ENCODE results near the gene CD72.
A peak's percentile ranks its signal among the peaks of the same experiment; 100 is the strongest.
"Not testable (repeated sequence)": the region's sequence is repeated elsewhere in the genome, so short reads cannot be mapped to it uniquely, and the experiment has no call there.

Gene CD72

DNA sequence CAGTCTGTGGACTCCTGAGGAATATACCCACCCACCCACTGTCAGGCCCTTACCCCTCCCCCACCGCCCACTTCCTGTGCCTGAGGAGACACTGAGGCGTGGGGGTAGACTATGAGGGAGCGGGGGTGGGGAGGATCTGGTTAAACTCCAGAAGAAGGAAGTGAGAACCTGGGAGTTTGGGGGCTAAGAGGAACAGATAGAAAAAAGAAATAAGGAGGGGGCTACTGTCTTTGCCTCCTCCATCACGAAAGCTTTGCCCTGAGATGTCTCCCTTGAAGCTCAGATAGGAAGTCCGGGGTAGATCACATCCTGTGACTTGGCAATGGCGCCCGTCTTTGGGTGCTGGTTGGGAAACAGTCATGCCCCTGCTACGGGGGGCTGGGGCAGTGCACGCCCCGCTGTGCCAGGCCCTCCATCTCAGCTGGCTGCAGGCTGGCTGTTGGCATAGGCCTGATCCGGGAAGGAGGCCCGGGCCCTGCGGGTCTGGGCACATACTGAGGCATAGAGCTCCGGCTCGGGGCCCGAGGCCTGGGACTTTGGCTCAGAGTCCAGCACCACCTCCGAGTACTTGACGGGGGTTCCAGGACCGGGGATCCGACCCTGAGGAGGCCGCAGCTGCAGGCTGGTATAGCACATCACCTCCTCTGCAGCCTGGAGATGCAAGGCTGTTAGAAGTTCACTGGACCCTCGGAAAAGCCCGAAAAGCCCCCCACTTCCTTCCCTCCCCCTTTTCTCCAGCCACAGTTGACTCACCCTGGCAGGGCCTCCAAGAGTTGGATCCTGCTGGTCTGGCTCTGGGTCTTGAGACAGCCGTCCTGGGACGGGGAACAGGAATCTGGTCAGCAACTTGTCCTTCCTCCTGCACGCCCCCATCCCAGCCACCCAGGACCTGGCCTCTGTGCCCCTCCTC lies 31.5 kb upstream of the CD72 start:
- no peak for DNase-seq (ENCODE audit: low read depth)

DNA sequence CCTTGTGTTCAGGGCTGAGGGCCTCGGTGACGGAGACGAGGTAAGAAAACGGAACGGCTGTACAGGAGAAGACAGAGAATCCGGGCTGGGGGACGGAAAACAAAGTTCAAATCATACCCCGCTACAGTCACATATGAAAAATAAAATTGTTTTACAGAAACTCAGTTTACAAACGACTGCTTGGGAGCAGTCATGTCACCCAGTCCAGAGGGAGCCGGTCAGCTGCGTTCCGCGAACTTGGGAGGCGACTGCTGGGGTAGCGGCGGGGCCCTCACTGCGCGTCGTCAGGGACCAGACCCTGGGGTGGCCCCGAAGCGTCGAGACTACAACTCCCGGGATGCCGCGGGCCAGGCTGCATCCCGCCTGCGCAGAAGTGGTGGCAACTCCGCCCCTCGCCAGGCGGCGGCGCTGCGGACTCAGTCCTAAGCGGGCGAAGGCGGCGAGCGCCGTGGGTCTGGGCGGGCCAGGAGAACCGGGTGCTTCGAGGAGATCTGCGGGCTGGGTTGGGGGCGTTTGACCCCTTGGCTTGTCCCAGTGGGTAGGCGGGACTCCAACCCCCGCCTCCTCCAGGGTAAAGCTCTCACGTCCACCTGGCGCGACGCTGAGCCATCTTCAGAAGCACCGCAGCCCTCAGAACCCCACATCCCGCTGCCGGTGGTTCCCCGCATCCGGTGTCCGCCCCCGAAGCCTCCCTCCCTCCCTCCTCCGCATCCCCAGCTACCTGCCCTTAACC lies 28.5 kb upstream of the CD72 start:
- peak; percentile 34 for DNase-seq (ENCODE audit: low read depth)

GRCh38 chr9:35646153-35646532 lies 27.9 kb upstream of the CD72 start:
- DNase-seq (ENCODE audit: low read depth) = no peak

DNA sequence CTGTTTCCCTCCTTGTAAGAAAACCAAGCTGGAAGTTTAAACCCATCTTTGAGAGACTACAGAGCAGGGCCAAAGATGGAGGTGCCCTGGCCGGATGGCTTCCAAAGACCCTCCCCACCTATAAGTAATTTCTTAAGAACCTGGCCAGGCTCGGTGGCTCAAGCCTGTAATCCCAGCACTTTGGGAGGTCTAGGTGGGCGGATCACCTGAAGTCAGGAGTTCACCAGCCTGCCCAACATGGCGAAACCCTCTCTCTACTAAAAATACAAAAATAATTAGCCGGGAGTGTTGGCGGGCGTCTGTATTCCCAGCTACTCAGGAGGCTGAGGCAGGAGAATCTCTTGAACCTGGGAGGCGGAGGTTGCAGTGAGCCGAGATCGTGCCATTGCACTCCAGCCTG lies 27.5 kb upstream of the CD72 start:
- not testable (repeated sequence) for DNase-seq (ENCODE audit: low read depth)

- no peak for DNase-seq (ENCODE audit: low read depth)
Observed at GRCh38 chr9:35643046-35643445, 24.8 kb upstream of the CD72 start.

DNA sequence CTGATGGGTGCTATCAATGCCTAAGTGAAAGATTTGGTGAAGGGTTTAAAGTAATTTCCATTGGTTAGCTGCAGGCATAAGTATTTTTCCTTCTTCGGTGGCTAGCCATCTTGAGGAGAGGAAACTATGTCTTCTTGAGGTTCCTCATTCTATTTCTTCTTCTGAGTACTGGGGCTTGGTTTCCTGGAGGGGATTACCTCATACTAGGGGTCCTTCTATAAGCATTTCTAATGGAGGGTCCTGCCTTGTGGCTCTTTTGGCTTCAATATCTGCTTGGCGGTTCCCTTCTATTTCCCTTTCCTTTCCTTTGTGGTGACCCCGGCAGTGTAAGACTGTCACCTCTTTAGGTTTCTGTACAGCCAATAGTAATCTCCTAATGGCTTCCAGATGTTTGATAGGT lies 23.3 kb upstream of the CD72 start:
- DNase-seq (ENCODE audit: low read depth) = not testable (repeated sequence)

- not testable (repeated sequence) for DNase-seq (ENCODE audit: low read depth)
Observed at GRCh38 chr9:35640431-35640830, 22.2 kb upstream of the CD72 start.

DNA sequence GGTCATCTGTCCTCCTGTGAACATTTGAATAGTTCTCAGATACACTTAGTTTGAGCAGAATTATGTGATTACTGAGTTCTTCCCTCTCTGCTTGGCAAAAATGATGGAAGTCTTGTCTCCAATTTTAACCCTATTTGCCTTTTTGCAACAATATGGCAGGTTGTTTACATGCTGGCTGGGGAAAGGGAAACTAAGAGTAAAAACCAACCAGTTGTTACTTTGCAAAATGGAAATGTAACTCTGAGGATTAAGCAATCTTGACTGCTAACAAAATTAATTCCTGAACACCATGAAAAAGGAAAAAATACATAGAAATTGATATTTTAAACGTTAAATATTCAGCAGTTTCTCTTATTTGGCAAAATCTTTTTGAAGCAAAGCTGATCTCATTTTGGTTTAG lies 21.4 kb upstream of the CD72 start:
- DNase-seq (ENCODE audit: low read depth) = no peak

DNA sequence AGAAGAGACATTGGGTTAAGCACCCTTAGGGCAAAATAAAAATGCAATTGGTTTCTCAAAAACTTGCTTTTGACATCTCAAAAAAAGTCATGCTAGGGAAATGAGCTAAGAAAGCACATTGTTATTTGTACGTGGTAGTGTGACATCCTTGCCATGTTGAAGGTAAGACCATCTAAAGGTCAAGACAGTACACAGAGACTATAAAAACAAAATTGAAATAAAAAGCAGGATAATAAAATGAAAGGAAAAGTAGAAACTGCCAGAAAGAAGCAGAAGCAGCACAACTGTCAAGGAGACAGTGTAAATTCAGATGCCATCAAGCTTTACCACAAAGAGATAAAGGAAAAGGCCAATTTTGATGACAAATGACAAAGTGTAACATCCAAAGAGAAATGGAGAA lies 21.0 kb upstream of the CD72 start:
- DNase-seq (ENCODE audit: low read depth) = not testable (repeated sequence)

GRCh38 chr9:35638751-35639150 lies 20.5 kb upstream of the CD72 start:
- not testable (repeated sequence) for DNase-seq (ENCODE audit: low read depth)

DNA sequence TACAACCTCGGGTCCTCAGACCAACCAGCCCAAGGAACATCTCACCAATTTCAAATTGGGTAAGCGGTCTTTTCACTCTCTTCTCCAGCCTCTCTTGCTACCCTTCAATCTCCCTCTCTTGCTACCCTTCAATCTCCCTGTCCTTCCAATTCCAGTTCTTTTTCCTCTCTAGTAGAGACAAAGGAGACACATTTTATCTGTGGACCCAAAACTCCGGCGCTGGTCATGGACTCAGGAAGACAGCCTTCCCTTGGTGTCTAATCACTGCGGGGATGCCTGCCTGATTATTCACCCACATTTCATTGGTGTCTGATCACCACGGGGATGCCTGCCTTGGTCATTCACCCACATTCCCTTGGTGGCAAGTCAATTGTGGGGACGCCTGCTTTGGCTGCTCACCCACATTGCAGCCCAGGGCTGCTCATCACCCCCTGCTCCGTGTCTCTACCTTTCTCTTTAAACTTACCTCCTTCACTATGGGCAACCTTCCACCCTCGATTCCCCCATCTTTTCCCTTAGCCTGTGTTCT lies 19.3 kb upstream of the CD72 start:
- not testable (repeated sequence) for DNase-seq (ENCODE audit: low read depth)

DNA sequence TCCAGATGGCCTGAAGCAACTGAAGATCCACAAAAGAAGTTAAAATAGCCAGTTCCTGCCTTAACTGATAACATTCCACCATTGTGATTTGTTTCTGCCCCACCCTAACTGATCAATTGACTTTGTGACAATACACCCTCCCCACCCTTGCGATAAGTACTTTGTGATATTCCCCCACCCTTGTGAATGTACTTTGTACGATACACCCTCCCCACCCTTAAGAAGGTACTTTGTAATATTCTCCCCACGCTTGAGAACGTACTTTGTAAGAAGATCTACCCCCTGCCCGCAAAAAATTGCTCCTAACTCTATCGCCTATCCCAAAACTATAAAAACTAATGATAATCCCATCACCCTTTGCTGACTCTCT lies 18.6 kb upstream of the CD72 start:
- DNase-seq (ENCODE audit: low read depth) = not testable (repeated sequence)

- no peak for DNase-seq (ENCODE audit: low read depth)
Observed at GRCh38 chr9:35636135-35636876, 18.1 kb upstream of the CD72 start.

DNA sequence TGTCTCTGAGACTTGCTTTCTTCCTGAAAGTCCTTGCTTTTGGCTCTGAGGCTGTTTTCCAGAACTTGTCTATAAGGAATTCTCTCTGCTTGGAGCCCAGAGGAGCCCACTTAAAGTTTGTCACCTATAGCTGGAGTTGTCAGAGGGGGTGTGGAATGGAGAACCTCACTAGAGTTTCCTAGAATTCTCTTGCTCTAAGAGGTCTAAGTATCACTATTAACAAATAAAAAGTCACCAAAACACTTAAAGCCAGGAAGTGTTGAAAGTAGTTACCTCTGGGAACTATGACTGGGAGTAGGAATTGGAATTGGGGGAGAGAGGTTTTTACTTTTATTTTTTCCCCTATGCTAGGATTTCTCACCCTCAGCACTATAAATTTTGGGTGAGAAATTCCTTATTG lies 17.5 kb upstream of the CD72 start:
- DNase-seq (ENCODE audit: low read depth) = no peak

DNA sequence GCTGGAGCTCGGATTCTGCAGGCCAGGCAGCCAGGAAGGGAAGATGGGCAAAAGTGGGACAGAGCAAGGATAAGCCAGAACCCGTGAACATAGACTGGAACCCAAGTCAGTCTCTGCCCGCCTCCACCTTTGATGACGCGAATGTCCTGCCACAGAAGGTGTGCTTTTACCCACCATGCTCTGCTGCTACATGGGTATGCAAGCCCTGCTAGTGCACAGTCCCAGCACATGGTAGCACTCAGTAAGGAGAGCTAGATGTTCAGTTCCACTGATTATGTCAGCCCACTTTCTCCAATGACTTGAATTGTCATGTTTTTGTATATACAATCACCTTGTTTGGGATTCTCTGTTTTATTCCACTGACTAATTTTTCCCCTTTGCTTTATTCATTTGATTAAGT lies 11.4 kb upstream of the CD72 start:
- no peak for DNase-seq (ENCODE audit: low read depth)

DNA sequence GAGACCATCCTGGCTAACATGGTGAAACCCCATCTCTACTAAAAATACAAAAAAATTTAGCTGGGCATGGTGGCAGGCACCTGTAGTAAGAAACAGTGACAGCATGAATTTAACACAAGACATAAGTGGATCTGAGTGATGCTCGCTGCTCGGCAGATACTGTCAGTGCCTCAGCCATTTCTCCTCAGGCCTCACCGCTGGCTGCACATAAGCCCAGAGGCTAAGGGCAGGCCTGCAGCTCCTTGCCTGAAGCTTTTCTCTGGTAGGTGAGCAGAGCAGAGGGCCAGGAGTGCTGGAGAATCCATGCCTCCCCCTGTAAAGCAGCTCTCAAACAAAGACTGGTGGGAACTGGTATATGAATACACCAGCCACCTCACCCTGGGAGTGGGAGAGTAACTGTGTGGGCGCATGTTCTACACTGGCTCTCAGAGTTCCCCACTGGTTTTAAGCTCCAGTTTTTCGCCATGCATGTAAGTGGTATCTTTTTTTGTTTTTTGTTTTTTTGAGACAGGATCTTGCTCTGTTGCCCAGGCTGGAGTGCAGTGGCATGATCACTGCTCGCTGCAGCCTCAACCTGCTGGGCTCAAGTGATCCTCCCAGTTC lies 10.3 kb upstream of the CD72 start:
- no peak for DNase-seq (ENCODE audit: low read depth)

- no peak for DNase-seq (ENCODE audit: low read depth)
Observed at GRCh38 chr9:35627575-35627974, 9.4 kb upstream of the CD72 start.

GRCh38 chr9:35619800-35620158 lies 1.6 kb upstream of the CD72 start:
- DNase-seq (ENCODE audit: low read depth) = no peak

GRCh38 chr9:35618854-35619799 lies 914 bp upstream of the CD72 start:
- DNase-seq (ENCODE audit: low read depth) = no peak

- DNase-seq (ENCODE audit: low read depth) = no peak
Observed at GRCh38 chr9:35617548-35617947, 665 bp downstream of the CD72 start.

Measured in non-pigmented ciliary epithelial cell (primary cell).